Upper lobe of left lung (tissue), 4 donors: Measurements from ENCODE around the gene UACA.

ENCODE experiments used
- EP300 ChIP-seq, 4 donors: sonication (generic); formaldehyde crosslinking; IDR thresholded peaks; one replicate each; pipeline ENCODE4 v1.5.1; 2017; ENCODE audit warnings: antibody characterized with exemption in 4 of 4, control low read depth in 2 of 4
- POLR2AphosphoS5 ChIP-seq, 2 donors: sonication (generic); formaldehyde crosslinking; IDR thresholded peaks; one replicate each; pipeline ENCODE4 v1.5.1; 2017; ENCODE audit warnings: antibody characterized with exemption in 2 of 2
- TF ChIP-seq, protein P1 (sequence below), 6 experiments: fragments of 450-650 bp in 4 of 6; fragments of 200-600 bp in 2 of 6; sonication (generic) in 2 of 6; IDR thresholded peaks; one replicate each; pipeline ENCODE4 v1.5.1; 2016 to 2019; ENCODE audit warnings: antibody characterized with exemption in 6 of 6

DNA sequence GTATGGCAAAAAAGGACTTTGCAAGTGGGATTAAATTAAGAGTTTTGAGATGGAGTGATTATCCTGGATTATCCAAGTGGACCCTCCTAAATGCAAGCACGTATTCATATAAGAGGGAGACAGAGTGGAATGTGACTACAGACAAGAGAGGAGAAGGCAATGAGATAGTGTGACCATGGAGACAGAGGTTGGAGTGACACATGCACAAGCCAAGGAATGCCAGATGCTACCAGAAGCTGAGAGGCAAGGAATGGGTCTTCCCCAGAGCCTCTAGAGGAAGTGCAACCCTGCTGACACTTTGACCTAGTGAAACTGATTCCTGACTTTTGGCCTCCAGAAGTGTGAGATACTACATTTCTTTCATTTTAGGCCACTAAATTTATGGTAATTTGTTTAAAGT is 117.2 kb downstream of the UACA start:
- TF ChIP-seq, protein P1, sequence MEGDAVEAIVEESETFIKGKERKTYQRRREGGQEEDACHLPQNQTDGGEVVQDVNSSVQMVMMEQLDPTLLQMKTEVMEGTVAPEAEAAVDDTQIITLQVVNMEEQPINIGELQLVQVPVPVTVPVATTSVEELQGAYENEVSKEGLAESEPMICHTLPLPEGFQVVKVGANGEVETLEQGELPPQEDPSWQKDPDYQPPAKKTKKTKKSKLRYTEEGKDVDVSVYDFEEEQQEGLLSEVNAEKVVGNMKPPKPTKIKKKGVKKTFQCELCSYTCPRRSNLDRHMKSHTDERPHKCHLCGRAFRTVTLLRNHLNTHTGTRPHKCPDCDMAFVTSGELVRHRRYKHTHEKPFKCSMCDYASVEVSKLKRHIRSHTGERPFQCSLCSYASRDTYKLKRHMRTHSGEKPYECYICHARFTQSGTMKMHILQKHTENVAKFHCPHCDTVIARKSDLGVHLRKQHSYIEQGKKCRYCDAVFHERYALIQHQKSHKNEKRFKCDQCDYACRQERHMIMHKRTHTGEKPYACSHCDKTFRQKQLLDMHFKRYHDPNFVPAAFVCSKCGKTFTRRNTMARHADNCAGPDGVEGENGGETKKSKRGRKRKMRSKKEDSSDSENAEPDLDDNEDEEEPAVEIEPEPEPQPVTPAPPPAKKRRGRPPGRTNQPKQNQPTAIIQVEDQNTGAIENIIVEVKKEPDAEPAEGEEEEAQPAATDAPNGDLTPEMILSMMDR (IDR thresholded peaks at IDR 0.05), result no peak
- TF ChIP-seq POLR2AphosphoS5 (IDR thresholded peaks at IDR 0.05) (no peak), EP300 (IDR thresholded peaks at IDR 0.05) (no peak)
